NCI-H2227 treated with DMSO at 0.1 percent for 48 hours (cell line): ENCODE measurements around the gene IL1R2.

Experiments
- DNase-seq: peaks from one replicate; lab custom pipeline; 2025; lab: John Stamatoyannopoulos, UW

Gene IL1R2, protein sequence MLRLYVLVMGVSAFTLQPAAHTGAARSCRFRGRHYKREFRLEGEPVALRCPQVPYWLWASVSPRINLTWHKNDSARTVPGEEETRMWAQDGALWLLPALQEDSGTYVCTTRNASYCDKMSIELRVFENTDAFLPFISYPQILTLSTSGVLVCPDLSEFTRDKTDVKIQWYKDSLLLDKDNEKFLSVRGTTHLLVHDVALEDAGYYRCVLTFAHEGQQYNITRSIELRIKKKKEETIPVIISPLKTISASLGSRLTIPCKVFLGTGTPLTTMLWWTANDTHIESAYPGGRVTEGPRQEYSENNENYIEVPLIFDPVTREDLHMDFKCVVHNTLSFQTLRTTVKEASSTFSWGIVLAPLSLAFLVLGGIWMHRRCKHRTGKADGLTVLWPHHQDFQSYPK

DNA sequence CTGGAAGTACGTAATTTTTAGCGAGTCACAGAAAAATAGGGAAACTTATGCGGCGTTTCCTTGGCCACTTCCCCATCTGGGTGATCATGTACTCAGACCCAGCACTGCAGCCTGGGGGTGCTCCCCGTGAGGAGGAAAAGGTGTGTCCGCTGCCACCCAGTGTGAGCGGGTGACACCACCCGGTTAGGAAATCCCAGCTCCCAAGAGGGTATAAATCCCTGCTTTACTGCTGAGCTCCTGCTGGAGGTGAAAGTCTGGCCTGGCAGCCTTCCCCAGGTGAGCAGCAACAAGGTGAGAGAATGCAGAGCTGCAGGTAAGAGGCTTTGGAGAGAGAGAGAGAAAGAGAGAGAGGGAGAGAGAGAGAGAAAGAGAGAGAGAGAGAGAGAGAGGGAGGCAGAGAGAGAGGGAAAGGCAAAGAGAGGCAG is at the start of gene IL1R2:
TSS of gene IL1R2 (plus strand) at position 240 of the 425 bp plus-strand sequence. CDS start 16,616 bp downstream, outside the sequence.
- no peak for DNase-seq

DNA sequence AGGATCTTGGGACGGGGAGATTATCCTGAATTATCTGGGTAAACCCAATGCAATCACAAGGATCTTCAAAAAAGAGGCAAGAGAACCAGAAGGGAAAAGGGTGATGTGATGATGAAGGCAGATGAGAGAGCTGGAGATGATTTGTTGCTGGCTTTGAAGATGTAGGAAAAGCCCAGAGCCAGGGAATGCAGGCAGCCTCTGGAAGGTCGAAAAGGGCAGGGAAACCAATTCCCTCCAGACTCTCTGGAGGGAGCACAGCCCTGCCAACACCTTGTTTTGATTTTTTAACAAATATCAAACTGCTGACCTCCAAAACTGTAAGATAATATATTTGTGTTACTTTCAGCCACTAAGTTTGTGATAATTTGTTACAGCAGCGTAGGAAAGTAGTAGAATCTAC is 48.9 kb upstream of the IL1R2 start:
- DNase-seq: no peak

- DNase-seq: no peak
Observed at GRCh38 chr2:101946372-101947039, 45.3 kb upstream of the IL1R2 start.

DNA sequence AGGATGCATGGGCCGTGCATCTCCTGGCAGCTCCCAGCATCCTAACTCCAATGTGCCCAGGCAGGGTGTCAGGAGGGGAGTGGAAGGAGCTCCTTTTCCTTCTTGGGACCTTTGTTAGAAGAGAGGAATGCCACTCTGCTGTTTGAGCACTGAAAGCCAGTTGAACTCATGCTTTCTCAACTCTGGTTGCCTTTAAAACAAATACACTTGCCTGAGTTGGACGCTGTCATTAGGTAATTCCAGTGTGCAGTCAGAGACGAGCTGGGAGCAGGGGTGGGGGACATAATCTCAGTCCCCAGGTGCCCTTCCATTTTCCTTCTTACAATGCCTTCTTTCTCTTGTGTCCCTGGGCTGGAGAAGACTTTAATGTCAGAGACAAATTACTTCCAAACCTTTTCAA is 44.4 kb upstream of the IL1R2 start:
- no peak for DNase-seq

GRCh38 chr2:101948625-101949155 is 43.1 kb upstream of the IL1R2 start:
- no peak for DNase-seq

DNA sequence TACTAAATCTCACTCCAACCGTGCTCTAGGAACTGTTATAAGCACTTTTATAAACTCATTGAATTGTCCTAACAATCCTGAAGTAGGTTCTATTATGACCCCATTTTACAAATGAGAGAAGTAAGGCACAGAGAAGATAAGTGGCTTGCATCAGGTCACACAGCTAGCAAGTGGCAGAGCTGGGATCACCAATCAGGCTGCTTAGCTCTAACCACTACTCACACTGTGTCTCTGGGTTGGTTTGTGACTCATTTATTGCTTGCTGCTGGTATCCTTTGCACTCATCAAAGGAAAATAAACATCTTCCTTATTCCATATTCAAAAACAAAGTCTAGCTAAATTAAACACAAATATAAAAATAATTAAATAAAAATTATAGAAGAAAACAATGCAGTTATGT is 42.5 kb upstream of the IL1R2 start:
- DNase-seq: no peak

DNA sequence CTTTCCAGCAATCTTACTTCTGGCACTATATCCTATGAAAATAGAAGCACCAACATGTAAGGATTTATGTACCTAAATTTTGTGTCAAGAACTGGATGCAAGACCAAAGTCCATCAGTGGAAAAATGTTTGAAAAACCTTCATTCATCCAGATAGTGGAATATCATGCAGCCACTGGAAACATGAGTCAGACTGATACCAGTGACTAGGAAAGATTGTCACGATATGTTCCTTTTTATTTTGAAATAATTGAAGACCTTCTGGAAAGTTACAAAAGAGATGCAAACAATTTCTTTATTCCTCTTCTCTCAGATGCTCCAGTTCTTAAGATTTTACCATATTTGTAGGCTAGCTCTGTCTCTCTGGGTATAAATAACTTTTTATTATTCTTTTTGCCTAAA is 40.5 kb upstream of the IL1R2 start:
- DNase-seq: no peak

DNA sequence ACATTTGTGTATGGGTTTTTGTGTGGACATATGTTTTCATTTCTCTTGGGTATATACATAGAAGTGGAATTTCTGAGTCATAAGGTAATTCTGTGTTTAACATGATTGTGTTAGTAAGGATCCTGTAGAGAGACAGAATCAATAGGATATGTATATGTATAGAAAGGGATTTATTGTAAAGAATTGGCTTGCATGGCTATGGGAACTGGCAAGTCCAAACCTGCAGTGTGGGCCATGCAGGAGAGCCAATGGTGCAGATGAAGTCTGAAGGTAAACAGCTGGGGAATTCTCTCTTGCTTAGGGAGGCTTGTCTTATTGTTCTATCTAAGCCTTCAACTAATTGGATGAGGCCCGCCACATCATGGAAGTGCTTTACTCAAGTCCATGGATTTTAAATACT is 39.2 kb upstream of the IL1R2 start:
- DNase-seq: no peak

GRCh38 chr2:101956465-101957438 is 35.0 kb upstream of the IL1R2 start:
- no peak for DNase-seq

DNA sequence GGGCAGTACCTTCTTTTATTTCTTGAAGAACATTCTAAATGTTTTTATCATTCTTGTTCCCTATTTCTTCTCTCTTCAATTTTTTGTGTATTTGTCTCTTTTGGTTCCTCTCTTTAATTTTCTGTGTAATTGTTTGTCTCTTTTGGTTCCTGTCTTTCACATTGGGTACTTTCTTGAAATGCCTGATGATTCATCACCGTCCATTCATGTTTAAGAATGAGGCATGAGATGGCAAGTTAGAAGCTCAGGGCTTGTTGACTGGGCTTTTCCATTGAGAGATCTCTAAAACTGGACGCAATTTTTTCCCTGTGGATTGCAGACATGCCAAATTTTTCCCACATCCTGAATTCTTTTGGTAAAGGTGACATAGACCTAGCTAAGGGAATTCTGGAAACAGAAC is 33.7 kb upstream of the IL1R2 start:
- no peak for DNase-seq

GRCh38 chr2:101960819-101961337 is 30.9 kb upstream of the IL1R2 start:
- DNase-seq: no peak

DNA sequence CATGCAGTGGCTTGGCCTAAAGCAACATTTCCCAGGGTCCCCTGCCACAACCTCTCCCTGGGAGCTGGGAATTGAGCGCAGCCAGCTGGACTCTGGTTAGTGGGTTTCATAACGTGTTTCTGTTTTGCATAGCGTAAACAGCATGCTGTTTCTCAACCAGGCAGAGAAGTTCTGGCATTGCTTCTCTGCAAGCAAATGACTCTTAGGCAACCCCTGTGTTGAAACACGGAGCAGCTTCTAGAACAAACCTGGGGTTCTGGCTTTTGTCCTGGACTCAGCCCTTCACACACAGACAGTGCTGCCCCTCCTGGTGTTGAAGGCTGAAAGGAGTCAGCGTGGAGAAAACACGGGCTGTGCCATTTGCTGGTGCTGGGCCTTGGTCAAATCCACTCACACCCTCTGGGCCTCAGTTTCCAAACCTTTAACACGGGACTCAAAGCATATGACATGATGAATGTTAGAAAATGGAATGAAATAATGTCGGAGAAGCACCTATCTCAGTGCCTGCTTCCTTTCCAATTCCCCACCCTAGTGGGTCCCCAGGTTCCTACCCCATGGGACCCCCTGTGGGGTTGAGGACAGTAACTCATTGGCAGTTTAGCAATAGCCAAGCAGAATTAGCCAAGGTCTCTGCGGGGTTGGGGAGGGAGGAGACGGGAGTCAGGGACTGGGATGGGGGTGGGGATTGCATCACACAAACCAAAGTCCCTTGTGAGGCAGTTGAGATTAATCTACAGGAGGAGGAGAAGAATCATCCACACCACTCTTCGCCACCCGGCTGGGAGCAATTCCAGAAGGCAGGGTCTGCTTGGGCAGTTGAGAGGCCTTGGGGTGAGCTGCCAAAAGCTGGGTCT is 30.2 kb upstream of the IL1R2 start:
- DNase-seq: no peak

GRCh38 chr2:101962309-101962708 is 29.5 kb upstream of the IL1R2 start:
- no peak for DNase-seq

- no peak for DNase-seq
Observed at GRCh38 chr2:101963198-101963597, 28.6 kb upstream of the IL1R2 start.

DNA sequence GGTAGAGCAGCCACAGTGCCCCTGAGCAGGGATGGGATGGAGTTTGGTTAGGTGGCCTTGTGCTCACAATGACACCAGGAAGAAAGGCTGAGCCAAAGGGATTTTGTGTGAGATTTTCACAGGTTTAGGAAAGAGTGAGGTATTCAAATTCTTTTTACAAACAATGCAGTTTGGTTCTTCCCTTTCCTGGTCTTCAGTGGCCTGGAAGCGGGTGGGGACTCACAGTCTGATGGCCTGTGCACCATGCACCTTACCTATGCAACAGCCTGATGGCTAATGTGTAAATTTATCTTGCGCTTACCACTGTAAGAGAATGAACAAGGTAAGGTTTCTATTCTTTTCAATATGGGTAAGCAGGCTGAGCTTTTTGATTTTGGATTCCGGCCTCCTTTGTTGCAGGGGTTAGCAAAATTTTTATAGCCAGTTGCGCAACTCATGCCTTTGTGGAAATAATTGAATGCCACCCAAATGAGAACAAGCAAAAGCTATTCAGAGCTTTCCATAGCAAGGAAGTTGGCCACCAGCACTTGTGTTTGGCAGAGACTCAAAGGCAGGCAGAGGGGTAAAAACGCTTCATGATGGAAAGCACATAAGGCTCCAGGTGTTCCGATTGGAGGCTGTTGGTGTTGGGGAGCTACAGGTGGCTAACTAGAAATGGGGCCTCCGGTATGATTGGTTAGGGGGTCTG is 23.8 kb upstream of the IL1R2 start:
- DNase-seq: no peak

DNA sequence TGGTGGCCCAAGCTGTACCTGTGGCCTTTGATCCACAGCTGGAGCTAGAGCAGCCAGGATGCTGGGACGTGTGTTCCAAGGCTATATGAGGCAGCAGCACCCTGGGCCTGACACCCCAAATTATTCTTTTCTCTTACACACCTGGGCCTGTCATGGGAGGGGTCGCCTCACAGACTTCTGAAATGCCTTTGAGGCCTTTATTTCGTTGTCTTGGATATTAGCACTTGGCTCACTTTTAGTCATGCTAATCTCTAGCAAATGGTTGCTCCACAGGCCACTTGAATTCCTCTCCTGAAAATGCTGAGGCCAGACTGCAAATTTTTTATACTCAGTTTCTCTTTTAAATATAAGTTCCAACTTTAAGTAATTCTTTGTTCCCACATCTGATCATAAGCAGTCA is 22.0 kb upstream of the IL1R2 start:
- no peak for DNase-seq

DNA sequence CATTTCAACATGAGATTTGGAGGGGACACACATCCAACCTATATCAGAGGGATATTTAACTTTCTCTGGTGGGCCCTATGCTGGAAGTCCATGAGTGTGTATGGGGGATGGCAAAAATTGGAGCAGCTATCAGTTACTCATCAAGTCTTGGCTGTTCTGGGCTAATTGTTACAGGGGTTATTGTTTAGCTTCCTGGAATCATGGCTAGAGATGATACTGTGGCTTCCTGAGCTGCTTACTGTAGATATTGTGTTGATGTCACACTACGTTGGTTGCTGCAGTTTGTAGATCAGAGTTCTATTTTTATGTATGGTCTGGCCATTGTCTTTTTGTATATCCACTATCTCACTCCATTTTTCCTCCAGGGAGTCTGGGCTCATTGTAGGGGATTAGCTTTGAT is 20.9 kb upstream of the IL1R2 start:
- no peak for DNase-seq

- DNase-seq: no peak
Observed at GRCh38 chr2:101971836-101972235, 19.9 kb upstream of the IL1R2 start.

- no peak for DNase-seq
Observed at GRCh38 chr2:101972621-101973434, 18.9 kb upstream of the IL1R2 start.
